Central memory CD4-positive, alpha-beta T cell (primary cell): Measurements from ENCODE around the gene MPST.

Experiments
- DNase-seq: peaks from one replicate; pipeline ENCODE4 v3.0.0; 2022

MPST gene

GRCh38 chr22:37023743-37024338 lies 4.3 kb downstream of the MPST start:
- DNase-seq, result no peak

DNA sequence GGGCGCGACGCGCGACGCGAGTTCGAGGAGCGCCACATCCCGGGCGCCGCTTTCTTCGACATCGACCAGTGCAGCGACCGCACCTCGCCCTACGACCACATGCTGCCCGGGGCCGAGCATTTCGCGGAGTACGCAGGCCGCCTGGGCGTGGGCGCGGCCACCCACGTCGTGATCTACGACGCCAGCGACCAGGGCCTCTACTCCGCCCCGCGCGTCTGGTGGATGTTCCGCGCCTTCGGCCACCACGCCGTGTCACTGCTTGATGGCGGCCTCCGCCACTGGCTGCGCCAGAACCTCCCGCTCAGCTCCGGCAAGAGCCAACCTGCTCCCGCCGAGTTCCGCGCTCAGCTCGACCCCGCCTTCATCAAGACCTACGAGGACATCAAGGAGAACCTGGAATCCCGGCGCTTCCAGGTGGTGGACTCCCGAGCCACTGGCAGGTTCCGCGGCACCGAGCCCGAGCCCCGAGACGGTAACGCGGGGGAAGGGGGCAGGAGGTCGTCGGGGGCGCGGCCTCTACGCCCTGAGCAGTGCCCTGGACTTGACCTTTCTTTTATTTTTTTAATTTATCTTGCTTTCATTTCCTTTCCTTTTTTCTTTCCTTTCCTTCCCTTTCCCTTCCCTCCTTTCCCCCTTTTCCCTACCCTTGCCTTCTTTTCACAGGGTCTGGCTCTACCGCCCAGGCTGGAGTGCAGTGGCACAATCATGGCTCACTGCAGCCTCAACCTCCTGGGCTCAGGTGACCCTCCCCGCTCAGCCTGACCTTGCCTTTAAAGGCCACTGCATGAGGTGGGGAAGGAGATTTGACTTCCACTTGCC lies 5.0 kb downstream of the MPST start:
- no peak for DNase-seq

DNA sequence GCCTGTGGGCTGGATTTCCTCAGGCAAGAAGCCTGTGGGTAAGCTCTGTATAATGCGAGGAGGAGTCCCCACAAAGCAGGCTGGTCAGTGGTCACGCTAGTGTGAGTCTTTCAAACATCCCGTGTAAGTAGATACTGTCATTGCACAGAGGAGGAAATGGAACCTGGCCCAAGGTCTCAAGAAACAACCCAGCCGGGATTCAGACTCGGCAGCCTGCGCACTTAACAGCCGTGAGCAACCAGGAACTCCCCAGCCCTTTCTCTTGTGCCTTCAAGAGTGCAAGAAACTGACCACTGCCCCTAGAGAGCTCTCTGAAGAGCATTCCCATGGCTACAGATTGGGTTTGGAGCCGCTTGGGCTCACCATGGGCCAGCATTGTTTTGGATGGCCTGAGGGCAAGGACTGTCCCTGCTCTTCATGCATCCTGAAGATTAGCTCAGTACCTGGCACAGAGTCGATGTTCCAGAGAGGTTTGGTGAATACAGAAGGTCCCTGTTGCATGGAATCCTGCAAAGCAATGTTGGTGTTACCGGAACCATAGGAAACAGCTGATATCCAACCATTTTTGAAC lies 6.0 kb downstream of the MPST start:
- no peak for DNase-seq

- DNase-seq, result no peak
These were observed 6.8 kb downstream of the MPST start for GRCh38 chr22:37026325-37026724.

- DNase-seq, result no peak
These were observed 8.0 kb downstream of the MPST start for GRCh38 chr22:37027556-37027955.

DNA sequence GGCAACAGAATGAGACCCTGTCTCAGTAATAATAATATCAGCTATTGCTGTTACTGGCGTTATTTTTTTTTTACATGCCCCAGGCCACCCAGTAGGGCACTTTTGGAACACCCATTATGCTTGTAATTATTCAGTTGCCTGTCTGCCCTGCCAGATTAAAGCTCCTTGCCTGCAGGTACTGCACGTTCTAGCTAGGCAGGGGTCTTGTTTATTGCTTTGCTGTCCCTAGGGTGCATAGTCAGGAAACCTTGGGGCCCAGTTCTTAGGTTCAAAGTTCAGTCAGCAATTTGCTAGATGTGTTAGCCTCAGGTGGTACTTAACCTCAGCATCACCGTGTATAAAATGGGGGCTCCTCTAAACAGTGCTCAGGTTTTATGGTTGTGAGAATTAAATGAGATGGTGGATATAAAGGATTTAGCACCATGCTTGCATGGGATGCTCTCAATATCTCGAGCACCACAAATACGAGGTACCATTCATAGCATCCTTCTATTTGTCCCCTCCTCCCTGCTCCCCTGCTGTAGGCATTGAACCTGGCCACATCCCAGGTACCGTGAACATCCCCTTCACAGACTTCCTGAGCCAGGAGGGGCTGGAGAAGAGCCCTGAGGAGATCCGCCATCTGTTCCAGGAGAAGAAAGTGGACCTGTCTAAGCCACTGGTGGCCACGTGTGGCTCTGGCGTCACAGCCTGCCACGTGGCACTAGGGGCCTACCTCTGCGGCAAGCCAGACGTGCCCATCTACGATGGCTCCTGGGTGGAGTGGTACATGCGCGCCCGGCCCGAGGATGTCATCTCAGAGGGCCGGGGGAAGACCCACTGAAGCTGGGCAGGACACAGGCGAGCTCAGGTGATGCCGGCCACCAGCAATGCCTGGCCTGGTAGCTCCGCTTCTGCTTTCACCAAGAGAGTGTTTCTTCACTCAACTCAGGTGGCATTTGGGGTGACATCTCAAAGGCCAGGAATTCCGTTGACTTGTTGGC lies 9.4 kb downstream of the MPST start:
- DNase-seq, result no peak

DNA sequence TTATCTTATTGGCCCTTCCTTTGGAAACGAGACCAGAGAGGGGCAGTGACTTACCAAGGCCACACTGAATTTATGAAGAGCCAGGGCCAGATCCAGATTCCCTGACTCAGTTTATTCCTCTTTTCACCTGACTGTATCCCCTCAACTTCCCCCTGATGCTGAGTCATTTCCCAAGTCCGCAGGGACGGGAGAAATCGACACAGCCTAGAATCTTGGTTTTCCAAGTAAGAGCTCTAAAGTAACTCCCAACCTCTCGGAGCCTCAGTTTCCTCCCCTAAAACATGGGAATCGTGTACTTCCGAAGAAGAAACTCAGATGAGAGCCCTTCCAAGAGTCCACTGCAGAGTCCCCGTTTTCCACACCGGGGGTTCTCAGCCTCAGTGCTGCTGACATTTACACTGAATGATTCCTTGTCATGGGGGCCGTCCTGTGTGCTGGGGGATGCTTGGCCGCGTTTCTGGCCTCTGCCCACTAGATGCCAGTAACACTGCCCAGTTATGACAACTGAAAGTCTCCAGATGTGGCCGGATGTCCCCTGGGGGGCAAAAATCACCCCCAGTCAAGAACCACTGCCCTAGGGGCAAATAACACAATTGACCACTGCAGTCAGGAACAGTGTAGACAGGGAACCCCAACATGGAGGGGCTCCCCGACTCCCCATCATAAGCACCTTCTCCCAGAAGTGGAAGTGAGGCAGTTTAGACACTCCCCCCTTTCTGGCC lies 11.2 kb downstream of the MPST start:
- no peak for DNase-seq

- DNase-seq, result no peak
These were observed 12.6 kb downstream of the MPST start for GRCh38 chr22:37032134-37032534.

- DNase-seq, result no peak
These were observed 13.3 kb downstream of the MPST start for GRCh38 chr22:37032535-37033460.

- no peak for DNase-seq
These were observed 14.3 kb downstream of the MPST start for GRCh38 chr22:37033605-37034430.

DNA sequence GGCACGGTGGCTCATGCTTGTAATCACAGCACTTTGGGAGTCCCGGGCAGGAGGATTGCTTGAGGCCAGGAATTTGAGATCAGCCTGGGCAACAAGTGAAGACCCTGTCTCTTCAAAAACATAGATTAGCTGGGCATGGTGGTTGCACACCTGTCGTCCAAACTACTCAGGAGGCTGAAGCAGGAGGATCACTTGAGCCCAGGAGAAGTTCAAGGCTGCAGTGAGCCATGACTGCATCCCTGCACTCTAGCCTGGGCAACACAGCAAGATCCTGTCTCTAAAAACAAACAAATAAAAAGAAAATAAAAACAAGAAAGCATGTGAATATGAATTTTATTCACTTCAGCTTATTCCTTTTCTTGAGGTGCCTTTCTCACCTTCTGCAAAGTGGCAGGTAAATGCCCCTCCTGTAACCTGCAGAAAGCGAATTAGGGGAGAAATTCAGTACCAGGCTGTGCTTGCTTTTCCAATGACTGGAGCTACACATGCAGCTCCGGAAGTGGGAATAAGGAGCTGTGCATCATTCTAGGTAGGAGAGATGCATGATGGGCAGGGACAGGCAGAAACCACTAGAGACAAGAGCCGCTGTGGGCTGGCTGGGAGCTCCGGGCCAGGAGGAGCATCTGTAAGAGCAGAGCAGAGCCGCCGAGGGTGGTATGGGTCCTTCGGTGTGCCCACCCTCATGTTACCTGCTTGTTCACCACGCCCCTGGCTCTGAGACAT lies 17.3 kb downstream of the MPST start:
- DNase-seq, result no peak

DNA sequence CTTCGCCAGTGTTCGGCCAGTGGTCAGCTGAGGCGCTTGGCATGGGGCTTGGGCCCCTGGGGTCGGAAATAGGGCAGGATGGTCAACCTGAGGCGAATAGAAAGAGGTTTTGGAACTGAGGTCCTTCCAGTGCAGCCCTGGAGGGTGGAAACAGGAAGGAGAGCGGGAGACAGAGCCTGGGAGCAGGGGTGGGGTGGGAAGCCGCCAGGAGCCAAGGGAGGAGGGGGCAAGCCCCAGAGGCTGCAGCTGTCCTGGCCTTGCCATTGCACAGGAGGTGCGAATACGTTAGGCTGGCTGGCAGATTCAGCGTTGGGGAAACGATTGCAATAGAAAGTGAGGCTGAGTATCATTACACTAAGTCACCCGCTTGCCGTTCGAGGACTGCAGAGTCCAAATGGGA lies 18.1 kb downstream of the MPST start:
- DNase-seq, result no peak

GRCh38 chr22:37039466-37039865 lies 19.9 kb downstream of the MPST start:
- no peak for DNase-seq

DNA sequence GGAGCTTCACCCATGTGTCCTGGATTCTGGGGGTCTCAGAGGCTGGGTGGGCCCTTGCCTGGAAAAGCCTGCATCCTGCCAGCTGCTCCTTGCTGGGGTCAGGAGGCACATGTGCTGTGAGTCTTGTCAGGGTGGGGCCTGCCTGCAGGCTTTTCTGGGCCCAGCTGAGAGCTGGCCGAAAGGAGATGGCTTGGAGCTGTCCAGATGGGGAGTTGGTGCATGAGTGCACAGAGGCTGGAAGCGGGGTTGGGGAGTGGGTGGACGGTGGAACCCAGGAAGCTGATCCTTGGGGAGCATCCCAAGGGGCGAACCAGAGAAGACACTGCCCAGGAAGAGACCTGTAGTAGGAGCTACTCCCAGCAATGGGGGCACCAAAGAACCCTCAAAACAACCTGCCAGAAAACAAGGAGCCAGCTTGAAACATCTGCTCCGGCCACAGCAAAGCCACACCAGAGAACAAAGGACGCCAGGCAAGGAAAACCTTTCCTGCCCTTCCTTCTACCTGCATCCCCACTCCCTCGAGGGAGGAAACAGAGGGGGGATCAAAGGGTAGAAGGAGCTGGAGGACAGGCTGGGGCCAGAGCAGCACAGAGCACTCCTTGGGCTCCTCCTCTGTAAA lies 23.8 kb downstream of the MPST start:
- no peak for DNase-seq

GRCh38 chr22:37043828-37044538 lies 24.4 kb downstream of the MPST start:
- no peak for DNase-seq

DNA sequence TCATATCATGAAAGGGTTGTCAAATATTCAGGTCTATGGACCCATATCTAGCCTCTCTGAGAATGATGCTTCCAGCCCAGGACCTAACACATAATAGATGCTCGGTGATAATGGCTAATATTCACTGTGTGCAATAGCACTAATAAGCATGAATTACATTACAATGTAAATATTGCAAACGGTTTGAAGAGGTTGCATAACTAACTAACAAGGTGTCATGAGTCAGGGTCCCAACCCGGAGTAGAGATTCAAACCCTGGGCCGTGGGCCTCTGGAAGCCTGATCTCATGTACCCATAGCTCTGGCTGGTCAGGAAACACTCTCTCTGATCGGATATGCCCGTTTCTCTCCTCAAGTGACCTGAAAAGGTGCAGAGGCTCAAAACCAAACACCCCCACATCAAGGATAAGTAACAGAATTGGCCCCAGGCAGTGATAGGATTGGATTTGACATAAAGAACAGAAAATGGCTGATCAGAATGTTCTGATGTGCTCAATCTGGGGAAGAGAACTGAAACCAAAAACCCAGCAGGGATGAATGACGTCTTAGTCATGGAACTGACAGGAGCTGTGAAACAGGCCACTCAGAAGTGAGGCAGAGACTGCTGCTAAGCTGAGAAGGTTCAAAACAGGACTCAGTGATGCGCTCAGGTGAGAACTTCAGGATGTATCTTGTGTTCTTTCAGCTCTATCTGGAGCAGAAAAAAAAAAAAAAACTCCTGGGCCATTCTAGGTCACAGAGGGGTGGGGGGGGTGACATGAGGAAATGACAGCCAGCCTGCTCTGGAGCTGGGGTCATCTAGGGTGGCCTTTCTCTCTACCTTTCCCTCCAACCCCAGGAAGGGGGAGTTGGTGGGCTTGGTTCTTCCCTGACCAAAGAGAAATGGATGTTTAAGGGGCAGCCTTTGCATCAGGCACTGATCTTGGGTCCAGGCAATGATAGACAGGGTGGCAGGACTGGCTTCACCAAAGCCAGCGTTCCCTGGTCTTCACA lies 25.4 kb downstream of the MPST start:
- no peak for DNase-seq

DNA sequence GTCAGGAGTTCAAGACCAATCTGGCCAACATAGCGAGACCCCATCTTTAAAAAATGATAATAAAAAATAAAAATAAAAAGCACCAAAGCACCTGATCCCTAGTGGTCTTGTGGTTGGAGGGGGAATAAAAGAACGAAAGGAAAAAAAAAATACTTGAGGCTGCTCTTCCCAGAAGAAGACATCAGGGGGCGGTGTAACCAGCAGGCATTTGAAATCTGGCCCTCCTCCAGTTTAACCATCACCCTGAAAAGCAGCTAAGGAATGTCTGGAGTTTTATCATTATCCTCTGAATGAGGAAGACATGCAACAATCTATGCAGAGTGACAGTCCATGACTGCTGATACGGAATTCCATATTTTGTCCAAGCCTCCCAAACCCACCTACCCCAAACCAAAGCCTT lies 26.4 kb downstream of the MPST start:
- no peak for DNase-seq
